Esophagus muscularis mucosa (tissue), 4 donors: ENCODE measurements around the gene NRXN3. TPM values are rescaled to one million over a fixed set of nuclear protein-coding genes. Genes with fewer than 3 reads are reported as not detected.

Source experiments
- DNase-seq: peaks from one replicate; pipeline ENCODE4 v3.0.0-alpha.2; 2017; ENCODE audit errors: extremely low spot score
- H3K27ac ChIP-seq, 4 donors: fragments of 200-600 bp; sonication (generic); replicated peaks in 1 of 4; 1 replicate in 3 of 4; 2 replicates in 1 of 4; pipeline ENCODE4 v1.5.1; 2016 to 2019; ENCODE audit warnings: mild to moderate bottlenecking in 1 of 4
- H3K27me3 ChIP-seq, 4 donors: fragments of 200-600 bp; sonication (generic); one replicate each; pipeline versions ENCODE4 v1.5.1 to v1.6.0; 2016 to 2019
- H3K36me3 ChIP-seq, 4 donors: fragments of 200-600 bp; sonication (generic); one replicate each; pipeline ENCODE4 v1.5.1; 2016 to 2019
- H3K4me1 ChIP-seq, 4 donors: fragments of 200-600 bp; sonication (generic); one replicate each; pipeline ENCODE4 v1.5.1; 2016 to 2019
- H3K4me3 ChIP-seq, 4 donors: fragments of 200-600 bp; sonication (generic); 1 replicate in 2 of 4; 2 replicates in 2 of 4; pipeline ENCODE4 v1.5.1; 2016 to 2019; ENCODE audit warnings: mild to moderate bottlenecking in 4 of 4, moderate library complexity in 1 of 4
- H3K9me3 ChIP-seq, 4 donors: fragments of 200-600 bp; sonication (generic); 1 replicate in 3 of 4; 2 replicates in 1 of 4; pipeline ENCODE4 v1.5.1; 2016 to 2019
- EP300 ChIP-seq: sonication (generic); formaldehyde crosslinking; IDR thresholded peaks from one replicate; pipeline ENCODE4 v1.6.1; 2017; ENCODE audit warnings: antibody characterized with exemption
- POLR2A ChIP-seq: fragments of 450-650 bp; IDR thresholded peaks from one replicate; pipeline ENCODE4 v1.6.1; 2017; ENCODE audit warnings: antibody characterized with exemption, moderate library complexity, mild to moderate bottlenecking, low read depth
- POLR2AphosphoS5 ChIP-seq, 2 donors: sonication (generic); formaldehyde crosslinking; IDR thresholded peaks; one replicate each; pipeline ENCODE4 v1.6.1; 2017; ENCODE audit warnings: antibody characterized with exemption in 2 of 2
- WGBS: methylation state at CpG from one replicate; pipeline ENCODE4 v1.1.5; 2018; 5-methylcytosine and 5-hydroxymethylcytosine counted together
- intact Hi-C: fragments of 100-400 bp; cut with DNase I; formaldehyde crosslinking; loops from one replicate; pipeline ENCODE4 v1.15.1; 2023
- total RNA-seq, 4 donors: library from RNA; depleted of rRNA; stranded (reverse); fragments of >200 nt; gene quantifications; one replicate each; pipeline versions ENCODE4 v1.1.0 to v1.2.1, GENCODE V29; 2016
- TF ChIP-seq, protein P1 (sequence below), 3 experiments: fragments of 200-600 bp in 2 of 3; fragments of 450-650 bp in 1 of 3; sonication (generic) in 2 of 3; IDR thresholded peaks; one replicate each; pipeline ENCODE4 v1.5.1; 2017 to 2019; ENCODE audit warnings: antibody characterized with exemption in 3 of 3, mild to moderate bottlenecking in 2 of 3, moderate library complexity in 1 of 3

The NRXN3 gene
- total RNA-seq, 4 donors from 2014 or later: 71.1 to 159 (median 122) TPM

DNA sequence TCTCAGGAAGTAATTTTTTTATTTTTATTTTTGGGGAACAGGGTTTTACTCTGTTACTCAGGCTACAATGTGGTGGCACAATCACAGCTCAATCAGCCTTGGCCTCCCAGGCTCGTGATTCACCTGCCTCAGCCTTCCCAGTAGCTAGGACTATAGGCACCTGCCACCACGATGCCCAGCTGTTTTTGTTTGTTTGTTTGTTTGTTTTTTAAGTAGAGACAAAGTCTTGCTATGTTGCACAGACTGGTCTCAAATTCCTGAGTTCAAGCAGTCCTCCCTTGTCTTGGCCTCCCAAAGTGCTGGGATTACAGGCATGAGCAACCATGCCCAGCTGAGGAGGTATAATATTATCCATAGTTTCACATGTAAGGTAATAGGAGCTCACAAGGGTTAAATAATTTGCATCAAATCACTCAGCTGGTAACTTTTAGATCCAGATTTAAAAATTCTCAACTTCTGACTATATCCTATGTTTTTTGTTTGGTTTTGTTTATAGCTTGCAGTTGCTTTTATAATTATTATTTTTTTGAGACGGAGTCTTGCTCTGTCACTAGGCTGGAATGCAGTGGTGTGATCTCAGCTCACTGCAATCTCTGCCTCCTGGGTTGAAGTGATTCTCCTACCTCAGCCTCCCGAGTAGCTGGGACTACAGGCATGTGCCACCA is 1411.9 kb downstream of the NRXN3 start:
- Histone ChIP-seq H3K36me3 (no peaks in the 10 kb centered on the region), H3K27me3 (no peaks in the 10 kb centered on the region), H3K4me1 (peaks cover 0 to 52% (median 38%) of the 10 kb centered on the region in 4 donors), H3K4me3 (no peak overlapping the region), H3K9me3 (no peaks in the 10 kb centered on the region), H3K27ac (no peak overlapping the region)
- 71% methylated on average over 4 of the region's 4 CpGs for WGBS
- intact Hi-C loops: no loop called here
- TF ChIP-seq POLR2A (no peak), EP300 (no peak), POLR2AphosphoS5 (IDR thresholded peaks at IDR 0.05) (no peak)
- TF ChIP-seq, protein P1, sequence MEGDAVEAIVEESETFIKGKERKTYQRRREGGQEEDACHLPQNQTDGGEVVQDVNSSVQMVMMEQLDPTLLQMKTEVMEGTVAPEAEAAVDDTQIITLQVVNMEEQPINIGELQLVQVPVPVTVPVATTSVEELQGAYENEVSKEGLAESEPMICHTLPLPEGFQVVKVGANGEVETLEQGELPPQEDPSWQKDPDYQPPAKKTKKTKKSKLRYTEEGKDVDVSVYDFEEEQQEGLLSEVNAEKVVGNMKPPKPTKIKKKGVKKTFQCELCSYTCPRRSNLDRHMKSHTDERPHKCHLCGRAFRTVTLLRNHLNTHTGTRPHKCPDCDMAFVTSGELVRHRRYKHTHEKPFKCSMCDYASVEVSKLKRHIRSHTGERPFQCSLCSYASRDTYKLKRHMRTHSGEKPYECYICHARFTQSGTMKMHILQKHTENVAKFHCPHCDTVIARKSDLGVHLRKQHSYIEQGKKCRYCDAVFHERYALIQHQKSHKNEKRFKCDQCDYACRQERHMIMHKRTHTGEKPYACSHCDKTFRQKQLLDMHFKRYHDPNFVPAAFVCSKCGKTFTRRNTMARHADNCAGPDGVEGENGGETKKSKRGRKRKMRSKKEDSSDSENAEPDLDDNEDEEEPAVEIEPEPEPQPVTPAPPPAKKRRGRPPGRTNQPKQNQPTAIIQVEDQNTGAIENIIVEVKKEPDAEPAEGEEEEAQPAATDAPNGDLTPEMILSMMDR (IDR thresholded peaks at IDR 0.05): no peak
- DNase-seq: no peak

DNA sequence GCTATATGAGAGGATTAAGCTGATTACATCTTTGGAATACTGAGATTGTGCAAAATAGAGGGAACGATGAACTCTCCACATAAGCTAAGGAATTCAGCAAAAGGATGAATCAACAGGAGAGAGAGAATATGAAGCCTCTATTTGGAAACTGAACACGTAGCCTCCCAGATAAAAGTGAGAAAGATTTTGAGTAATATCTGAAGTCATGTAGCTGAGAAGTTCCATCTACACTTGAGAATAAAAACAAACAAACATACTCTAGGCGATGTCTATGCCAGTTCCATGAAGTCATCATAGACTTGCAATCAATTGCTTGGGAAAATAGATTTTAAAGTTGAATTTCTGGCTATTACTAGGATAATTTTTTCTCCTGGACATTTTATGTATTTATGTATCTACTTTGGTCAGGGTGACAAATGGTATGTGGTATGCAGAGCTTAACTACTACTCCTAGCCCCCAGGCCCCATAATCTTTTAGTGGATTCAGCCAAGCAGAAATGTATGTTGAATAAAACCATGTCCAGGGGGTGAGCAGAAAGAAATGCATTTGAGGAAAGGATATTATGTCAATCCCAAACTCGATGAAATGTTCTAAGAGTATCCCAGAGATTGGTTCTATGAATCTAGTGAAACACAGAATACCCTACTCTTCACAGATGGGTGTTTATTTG is 1413.7 kb downstream of the NRXN3 start:
- no peak overlapping the region for H3K27ac ChIP-seq
- TF ChIP-seq EP300 (no peak), POLR2AphosphoS5 (IDR thresholded peaks at IDR 0.05) (no peak), POLR2A (no peak)
- TF ChIP-seq, protein P1 (IDR thresholded peaks at IDR 0.05): no peak
- no peak for DNase-seq
- no peaks in the 10 kb centered on the region for H3K36me3 ChIP-seq
- intact Hi-C loops: no loop called here
- H3K9me3 ChIP-seq: no peaks in the 10 kb centered on the region
- peaks cover 0 to 66% (median 53%) of the 10 kb centered on the region in 4 donors for H3K4me1 ChIP-seq
- WGBS: 59% methylated on average over 4 of the region's 4 CpGs
- no peaks in the 10 kb centered on the region for H3K27me3 ChIP-seq
- H3K4me3 ChIP-seq: no peak overlapping the region

DNA sequence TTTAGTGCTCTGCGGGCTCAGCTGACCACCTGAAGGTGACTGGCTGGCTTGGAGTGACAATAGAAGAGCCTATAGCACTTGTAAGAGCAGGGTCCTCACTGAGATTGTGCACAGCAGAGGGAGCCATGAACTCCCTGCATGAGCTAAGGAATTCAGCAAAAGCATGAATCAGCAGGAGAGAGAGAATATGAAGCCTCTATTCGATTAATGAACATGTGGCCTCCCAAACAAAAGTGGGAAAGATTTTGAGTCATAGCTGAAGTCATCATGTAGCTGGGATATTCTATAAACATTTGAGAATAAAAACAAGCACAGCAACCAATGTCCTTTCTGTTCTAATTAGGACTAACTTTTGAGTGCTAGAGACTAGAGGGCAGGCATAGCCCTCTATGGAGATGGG is 1414.5 kb downstream of the NRXN3 start:
- no peaks in the 10 kb centered on the region for H3K27me3 ChIP-seq
- DNase-seq: no peak
- H3K4me3 ChIP-seq: no peak overlapping the region
- no peaks in the 10 kb centered on the region for H3K36me3 ChIP-seq
- no peak overlapping the region for H3K27ac ChIP-seq
- 50% methylated on average over 2 of the region's 2 CpGs for WGBS
- TF ChIP-seq POLR2AphosphoS5 (IDR thresholded peaks at IDR 0.05) (no peak), EP300 (no peak), POLR2A (no peak)
- TF ChIP-seq, protein P1 (IDR thresholded peaks at IDR 0.05): no peak
- intact Hi-C loops: no loop called here
- H3K4me1 ChIP-seq: peaks cover 0 to 66% (median 53%) of the 10 kb centered on the region in 4 donors
- no peaks in the 10 kb centered on the region for H3K9me3 ChIP-seq

DNA sequence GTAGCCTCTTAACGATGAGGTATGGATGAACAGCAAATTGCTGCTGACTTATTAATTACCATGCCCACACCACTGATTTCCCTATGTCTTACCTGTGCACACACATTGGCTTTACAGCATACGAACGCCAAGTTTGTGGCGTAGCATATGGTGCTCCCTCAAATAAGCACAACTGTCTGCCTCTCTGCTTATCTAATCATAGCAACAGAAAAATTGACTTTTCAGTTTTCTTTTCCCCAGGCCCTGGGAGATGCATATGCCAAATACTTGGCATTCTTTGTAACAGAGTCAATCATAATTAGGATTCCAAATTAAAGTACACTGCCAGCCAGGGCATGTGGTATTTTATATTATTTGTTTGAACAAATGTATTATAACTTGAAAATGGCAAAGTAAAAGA is 1415.7 kb downstream of the NRXN3 start:
- TF ChIP-seq EP300 (no peak), POLR2A (no peak), POLR2AphosphoS5 (IDR thresholded peaks at IDR 0.05) (no peak)
- TF ChIP-seq, protein P1 (IDR thresholded peaks at IDR 0.05): no peak
- intact Hi-C loops: no loop called here
- H3K4me3 ChIP-seq: no peak overlapping the region

More for the DNA sequence above, 1415.7 kb downstream of the NRXN3 start:
- Histone ChIP-seq H3K36me3 (no peaks in the 10 kb centered on the region), H3K9me3 (no peaks in the 10 kb centered on the region), H3K27ac (no peak overlapping the region), H3K4me1 (peaks cover 0 to 58% (median 47%) of the 10 kb centered on the region in 4 donors), H3K27me3 (no peaks in the 10 kb centered on the region)
- no peak for DNase-seq
- 84% methylated on average over 4 of the region's 4 CpGs for WGBS
